ENCODE data around the gene CDIP1. TPM values are rescaled to one million over a fixed set of nuclear protein-coding genes. Genes with fewer than 3 reads are reported as not detected.

CDIP1 gene
- total RNA-seq, 1 donor from 2014 or later: 30.3 TPM

- DNase-seq (ENCODE audit: low read depth): no peak
- H3K4me3 ChIP-seq (ENCODE audit: low read depth, low read length): no peak overlapping the region
- TF ChIP-seq CTCF (conservative IDR thresholded peaks at IDR 0.05; ENCODE audit: low read depth, low read length): no peak
Measured at GRCh38 chr16:4495766-4496165, 42.8 kb downstream of the CDIP1 start.

GRCh38 chr16:4494746-4495490, 43.7 kb downstream of the CDIP1 start:
- TF ChIP-seq CTCF (conservative IDR thresholded peaks at IDR 0.05; ENCODE audit: low read depth, low read length): no peak
- DNase-seq (ENCODE audit: low read depth): no peak
- H3K4me3 ChIP-seq (ENCODE audit: low read depth, low read length): no peak overlapping the region

GRCh38 chr16:4491898-4492297, 46.7 kb downstream of the CDIP1 start:
- TF ChIP-seq CTCF (conservative IDR thresholded peaks at IDR 0.05; ENCODE audit: low read depth, low read length): no peak
- no peak for DNase-seq (ENCODE audit: low read depth)

GRCh38 chr16:4489030-4489429, 49.5 kb downstream of the CDIP1 start:
- TF ChIP-seq CTCF (conservative IDR thresholded peaks at IDR 0.05; ENCODE audit: low read depth, low read length): no peak
- H3K4me3 ChIP-seq (ENCODE audit: low read depth, low read length): no peak overlapping the region
- DNase-seq (ENCODE audit: low read depth): peak; percentile 76

More at GRCh38 chr16:4491898-4492297, 46.7 kb downstream of the CDIP1 start:
- H3K4me3 ChIP-seq (ENCODE audit: low read depth, low read length): no peak overlapping the region

GRCh38 chr16:4488499-4488967, 50.0 kb downstream of the CDIP1 start:
- DNase-seq (ENCODE audit: low read depth): no peak
- no peak for TF ChIP-seq CTCF (conservative IDR thresholded peaks at IDR 0.05; ENCODE audit: low read depth, low read length)
- no peak overlapping the region for H3K4me3 ChIP-seq (ENCODE audit: low read depth, low read length)

GRCh38 chr16:4487955-4488498, 50.5 kb downstream of the CDIP1 start:
- no peak overlapping the region for H3K4me3 ChIP-seq (ENCODE audit: low read depth, low read length)
- no peak for TF ChIP-seq CTCF (conservative IDR thresholded peaks at IDR 0.05; ENCODE audit: low read depth, low read length)
- peak; percentile 95 for DNase-seq (ENCODE audit: low read depth)

All from epithelial cell of proximal tubule (primary cell).